OCI-M1 (cell line): Measurements from ENCODE around the gene FTO.

Source experiments
- DNase-seq: peaks from one replicate; lab custom pipeline; 2025; lab: John Stamatoyannopoulos, UW

Gene FTO

GRCh38 chr16:53966821-53967571 lies 263.0 kb downstream of the FTO start:
- no peak for DNase-seq

- no peak for DNase-seq
Observed at GRCh38 chr16:53967572-53967971, 263.6 kb downstream of the FTO start.

GRCh38 chr16:53968454-53968853 lies 264.5 kb downstream of the FTO start:
- no peak for DNase-seq

- DNase-seq, result no peak
Observed at GRCh38 chr16:53968896-53969295, 264.9 kb downstream of the FTO start.

GRCh38 chr16:53971616-53972015 lies 267.7 kb downstream of the FTO start:
- no peak for DNase-seq

- no peak for DNase-seq
Observed at GRCh38 chr16:53973021-53973420, 269.1 kb downstream of the FTO start.

- DNase-seq, result peak; percentile 3
Observed at GRCh38 chr16:53974484-53975080, 270.6 kb downstream of the FTO start.

GRCh38 chr16:53980675-53981074 lies 276.7 kb downstream of the FTO start:
- DNase-seq, result no peak

GRCh38 chr16:53982631-53983042 lies 278.7 kb downstream of the FTO start:
- no peak for DNase-seq

GRCh38 chr16:53984936-53985335 lies 281.0 kb downstream of the FTO start:
- DNase-seq, result no peak

- DNase-seq, result no peak
Observed at GRCh38 chr16:53985861-53986260, 281.9 kb downstream of the FTO start.

GRCh38 chr16:53986793-53987192 lies 282.8 kb downstream of the FTO start:
- DNase-seq, result no peak

- no peak for DNase-seq
Observed at GRCh38 chr16:53988136-53988535, 284.2 kb downstream of the FTO start.

GRCh38 chr16:53989597-53989996 lies 285.6 kb downstream of the FTO start:
- no peak for DNase-seq

- peak; percentile 25 for DNase-seq
Observed at GRCh38 chr16:53991754-53992378, 287.9 kb downstream of the FTO start.

GRCh38 chr16:53995378-53995777 lies 291.4 kb downstream of the FTO start:
- DNase-seq, result no peak

- DNase-seq, result no peak
Observed at GRCh38 chr16:53996961-53997360, 293.0 kb downstream of the FTO start.

GRCh38 chr16:53998024-53998810 lies 294.3 kb downstream of the FTO start:
- no peak for DNase-seq

- no peak for DNase-seq
Observed at GRCh38 chr16:53998966-53999522, 295.1 kb downstream of the FTO start.

- no peak for DNase-seq
Observed at GRCh38 chr16:53999841-54000240, 295.9 kb downstream of the FTO start.

- no peak for DNase-seq
Observed at GRCh38 chr16:54000361-54000760, 296.4 kb downstream of the FTO start.

- DNase-seq, result no peak
Observed at GRCh38 chr16:54006693-54007092, 302.7 kb downstream of the FTO start.
